H1 (cell line): ENCODE results near the gene CEACAM20. TPM values are rescaled to one million over a fixed set of nuclear protein-coding genes. Genes with fewer than 3 reads are reported as not detected.
A peak's percentile ranks its signal among the peaks of the same experiment; 100 is the strongest.

ENCODE experiments used
- CTCF ChIA-PET: fragments of 300-600 bp; sonication (Branson Sonifier 250); formaldehyde crosslinking; loops from one replicate; lab custom pipeline; 2021; ENCODE audit not compliant: partially characterized antibody; lab: Charles Lee
- POLR2A ChIA-PET: fragments of 300-600 bp; sonication (Branson Sonifier 250); formaldehyde crosslinking; loops from one replicate; lab custom pipeline; 2021; ENCODE audit warnings: inconsistent platforms; ENCODE audit not compliant: partially characterized antibody; lab: Charles Lee
- DNase-seq, 2 experiments: peaks; one replicate each; pipeline versions ENCODE4 v3.0.0 to v3.0.0-alpha.2; 2010 to 2022; ENCODE audit warnings: low spot score in 2 of 2, low read depth in 1 of 2, mixed read lengths in 1 of 2
- FAIRE-seq: peaks from 2 replicates; lab custom pipeline; 2011; peaks lifted over from hg19 to GRCh38; lab: Jason Lieb, UNC
- H2AFZ ChIP-seq: 2 replicates; pipeline ENCODE4 v1.8.1; 2012; ENCODE audit warnings: low read length, inconsistent platforms
- H2AK5ac ChIP-seq: 2 replicates; pipeline ENCODE4 v1.6.1; 2013; ENCODE audit warnings: low read depth, low read length
- H2BK120ac ChIP-seq: replicated peaks from 2 replicates; pipeline ENCODE3; 2013; ENCODE audit warnings: low read depth, low read length, inconsistent platforms
- H2BK12ac ChIP-seq: 2 replicates; pipeline ENCODE4 v1.6.1; 2013; ENCODE audit warnings: low read depth, low read length
- H2BK15ac ChIP-seq: 2 replicates; pipeline ENCODE4 v1.6.1; 2013; ENCODE audit warnings: low read length
- H2BK20ac ChIP-seq: 2 replicates; pipeline ENCODE4 v1.6.1; 2013; ENCODE audit warnings: low read length
- H2BK5ac ChIP-seq: 2 replicates; pipeline ENCODE4 v1.6.1; 2013; ENCODE audit warnings: low read depth, low read length
- H3K14ac ChIP-seq: 2 replicates; pipeline ENCODE4 v1.6.1; 2013; ENCODE audit warnings: inconsistent platforms; ENCODE audit not compliant: insufficient read length
- H3K18ac ChIP-seq: 2 replicates; pipeline ENCODE4 v1.6.1; 2013; ENCODE audit warnings: low read length; ENCODE audit errors: extremely low read depth
- H3K23ac ChIP-seq: 2 replicates; pipeline ENCODE4 v1.6.1; 2013; ENCODE audit warnings: inconsistent platforms; ENCODE audit not compliant: insufficient read length
- H3K23me2 ChIP-seq: 2 replicates; pipeline ENCODE4 v1.6.1; 2013; ENCODE audit warnings: low read depth, low read length
- H3K27ac ChIP-seq: 2 replicates; pipeline ENCODE4 v1.6.1; 2011; ENCODE audit warnings: low read depth, low read length, inconsistent platforms
- H3K27me3 ChIP-seq, 4 experiments: replicated peaks in 1 of 4; 1 replicate in 1 of 4; 2 replicates in 3 of 4; pipeline versions ENCODE4 v1.6.1 to v1.8.1; 2011 to 2013; ENCODE audit warnings: low read length in 3 of 4, mild to moderate bottlenecking in 3 of 4, inconsistent platforms in 2 of 4, mixed read lengths in 2 of 4, moderate library complexity in 1 of 4; ENCODE audit not compliant: control insufficient read depth in 3 of 4, insufficient read depth in 3 of 4; ENCODE audit errors: extremely low read depth in 1 of 4
- H3K36me3 ChIP-seq, 4 experiments: 2 replicates each; pipeline versions ENCODE4 v1.6.1 to v1.8.1; 2011 to 2013; ENCODE audit warnings: mild to moderate bottlenecking in 4 of 4, low read length in 3 of 4, moderate library complexity in 2 of 4, control low read depth in 1 of 4, inconsistent platforms in 1 of 4; ENCODE audit not compliant: insufficient read depth in 4 of 4, control insufficient read depth in 2 of 4
- H3K4ac ChIP-seq: replicated peaks from 2 replicates; pipeline ENCODE3; 2013; ENCODE audit warnings: low read length, low read depth, mixed read lengths, inconsistent platforms; ENCODE audit not compliant: insufficient read length
- H3K4me1 ChIP-seq, 4 experiments: replicated peaks in 1 of 4; 1 replicate in 1 of 4; 2 replicates in 3 of 4; pipeline versions ENCODE4 v1.6.1 to v1.8.1; 2011 to 2013; ENCODE audit warnings: low read length in 3 of 4, inconsistent platforms in 2 of 4, mixed read lengths in 1 of 4; ENCODE audit not compliant: insufficient read depth in 4 of 4, control insufficient read depth in 3 of 4
- H3K4me2 ChIP-seq, 2 experiments: 2 replicates each; pipeline versions ENCODE4 v1.6.1 to v1.8.1; 2011 to 2013; ENCODE audit warnings: low read depth in 2 of 2, low read length in 2 of 2, control low read depth in 1 of 2, inconsistent platforms in 1 of 2, mild to moderate bottlenecking in 1 of 2; ENCODE audit not compliant: insufficient read depth in 1 of 2
- H3K4me3 ChIP-seq, 4 experiments: fragments of 200-600, 300-600 bp in 1 of 4; sonication (generic), shearing (Covaris generic), sonication (Bioruptor Twin) in 1 of 4; 2 replicates each; pipeline versions ENCODE4 v1.5.1 to v1.8.1; 2011 to 2016; ENCODE audit warnings: low read length in 4 of 4, low read depth in 3 of 4, control low read depth in 2 of 4, inconsistent platforms in 2 of 4, mild to moderate bottlenecking in 2 of 4, mixed read lengths in 1 of 4, moderate library complexity in 1 of 4; ENCODE audit not compliant: insufficient read depth in 2 of 4; ENCODE audit errors: extremely low read depth in 1 of 4
- H3K56ac ChIP-seq: replicated peaks from 2 replicates; pipeline ENCODE3; 2013; ENCODE audit warnings: low read depth, mild to moderate bottlenecking, mixed read lengths, low read length, inconsistent platforms; ENCODE audit not compliant: insufficient read length
- H3K79me1 ChIP-seq: 2 replicates; pipeline ENCODE4 v1.6.1; 2013; ENCODE audit warnings: low read depth, low read length, control low read depth
- H3K79me2 ChIP-seq, 2 experiments: 2 replicates each; pipeline versions ENCODE4 v1.6.1 to v1.8.1; 2012 to 2013; ENCODE audit warnings: low read length in 2 of 2, mild to moderate bottlenecking in 2 of 2, inconsistent platforms in 1 of 2; ENCODE audit not compliant: insufficient read depth in 2 of 2, control insufficient read depth in 1 of 2
- H3K9ac ChIP-seq, 4 experiments: replicated peaks in 1 of 4; 1 replicate in 1 of 4; 2 replicates in 3 of 4; pipeline versions ENCODE4 v1.6.1 to v1.8.1; 2011 to 2013; ENCODE audit warnings: low read depth in 3 of 4, low read length in 3 of 4, control low read depth in 2 of 4, mild to moderate bottlenecking in 2 of 4, moderate library complexity in 2 of 4, inconsistent platforms in 1 of 4; ENCODE audit errors: extremely low read depth in 1 of 4
- H3K9me3 ChIP-seq, 2 experiments: 2 replicates each; pipeline versions ENCODE4 v1.6.1 to v1.8.1; 2012 to 2013; ENCODE audit warnings: mild to moderate bottlenecking in 2 of 2, moderate library complexity in 2 of 2, control low read depth in 1 of 2, inconsistent platforms in 1 of 2, low read depth in 1 of 2, low read length in 1 of 2, mixed read lengths in 1 of 2; ENCODE audit not compliant: insufficient read depth in 2 of 2
- H4K20me1 ChIP-seq, 2 experiments: replicated peaks in 1 of 2; 2 replicates each; pipeline versions ENCODE3 to v1.8.1; 2011 to 2013; ENCODE audit warnings: inconsistent platforms in 2 of 2, low read length in 2 of 2, mild to moderate bottlenecking in 1 of 2; ENCODE audit not compliant: insufficient read depth in 2 of 2, control insufficient read depth in 1 of 2
- H4K5ac ChIP-seq: 2 replicates; pipeline ENCODE4 v1.6.1; 2013; ENCODE audit warnings: low read length, low read depth, mixed read lengths, inconsistent platforms; ENCODE audit not compliant: insufficient read length
- H4K8ac ChIP-seq: 2 replicates; pipeline ENCODE4 v1.8.0; 2013; ENCODE audit warnings: mild to moderate bottlenecking, moderate library complexity, low read length, inconsistent platforms; ENCODE audit not compliant: insufficient read depth; ENCODE audit errors: extremely low read depth
- H4K91ac ChIP-seq: replicated peaks from 2 replicates; pipeline ENCODE3; 2013; ENCODE audit warnings: low read length, mixed read lengths, inconsistent platforms; ENCODE audit not compliant: insufficient read length
- EP300 ChIP-seq, 2 experiments: IDR thresholded peaks; 1 replicate in 1 of 2; 2 replicates in 1 of 2; pipeline ENCODE4 v1.6.1; 2011 to 2012; ENCODE audit warnings: low read depth in 2 of 2, low read length in 2 of 2, mild to moderate bottlenecking in 2 of 2, borderline replicate concordance in 1 of 2, inconsistent platforms in 1 of 2, moderate library complexity in 1 of 2
- KDM4A ChIP-seq: IDR thresholded peaks from one replicate; pipeline ENCODE4 v1.7.1; 2012; ENCODE audit warnings: low read depth, mild to moderate bottlenecking, moderate library complexity, low read length, inconsistent platforms; ENCODE audit not compliant: severe bottlenecking
- NRF1 ChIP-seq: IDR thresholded peaks from 2 replicates; pipeline ENCODE4 v1.6.1; 2011; ENCODE audit warnings: mild to moderate bottlenecking, low read depth, low read length, improper control_type of control experiment
- POU5F1 ChIP-seq: IDR thresholded peaks from 2 replicates; pipeline ENCODE4 v1.6.1; 2011; ENCODE audit warnings: low read depth, mild to moderate bottlenecking, low read length, moderate library complexity
- RAD21 ChIP-seq, 2 experiments: IDR thresholded peaks in 1 of 2; conservative IDR thresholded peaks in 1 of 2; 2 replicates each; pipeline ENCODE4 v1.6.1; 2011; ENCODE audit warnings: low read depth in 2 of 2, low read length in 2 of 2, improper control_type of control experiment in 1 of 2, inconsistent platforms in 1 of 2, mild to moderate bottlenecking in 1 of 2, moderate library complexity in 1 of 2
- SIX5 ChIP-seq: IDR thresholded peaks from 2 replicates; pipeline ENCODE4 v1.6.1; 2011; ENCODE audit warnings: mild to moderate bottlenecking, low read depth, low read length
- TAF1 ChIP-seq: IDR thresholded peaks from 2 replicates; pipeline ENCODE4 v1.6.1; 2011; ENCODE audit warnings: mild to moderate bottlenecking, low read depth, low read length
- WGBS, 2 experiments: shearing (Covaris generic) in 1 of 2; methylation state at CpG; one replicate each; pipeline versions ENCODE4 v1.1.6 to v1.1.7; 2013 to 2015; ENCODE audit warnings: low lambda C conversion rate in 2 of 2, mixed read lengths in 2 of 2, inconsistent platforms in 1 of 2, low coverage in 1 of 2, missing lambda C conversion rate in 1 of 2; ENCODE audit not compliant: insufficient replicate concordance in 2 of 2, insufficient coverage in 1 of 2, insufficient read length in 1 of 2; ENCODE audit errors: extremely low coverage in 1 of 2, missing lambda C conversion rate in 1 of 2; 5-methylcytosine and 5-hydroxymethylcytosine counted together
- polyA plus RNA-seq, 7 experiments: library from polyadenylated mRNA; depleted of rRNA in 3 of 7; stranded (reverse) in 5 of 7; unstranded in 2 of 7; fragments of >200 nt in 5 of 7; fragments of 200-250 nt in 2 of 7; gene quantifications; 1 replicate in 5 of 7; 2 replicates in 1 of 7; 4 replicates in 1 of 7; pipeline versions ENCODE4 v1.2.1 to v1.2.3, GENCODE V29; 2011 to 2013; ENCODE audit warnings: missing spikeins in 2 of 7, mixed read lengths in 2 of 7
- total RNA-seq: library from RNA; stranded (reverse); fragmentation: NEBNext Ultra II Directional; extraction: Animal tissue kit (Norgen Biotek cat#: 25700); gene quantifications from 2 replicates; pipeline ENCODE4 v1.2.1, GENCODE V29; 2021
- TF ChIP-seq, protein P1 (sequence below), 3 experiments: IDR thresholded peaks; 1 replicate in 2 of 3; 2 replicates in 1 of 3; pipeline versions ENCODE4 v1.5.1 to v1.6.1; 2011; ENCODE audit warnings: low read length in 3 of 3, mild to moderate bottlenecking in 3 of 3, inconsistent platforms in 2 of 3, low read depth in 1 of 3, moderate library complexity in 1 of 3; ENCODE audit not compliant: insufficient read depth in 1 of 3; ENCODE audit errors: control extremely low read depth in 1 of 3

Gene CEACAM20
- total and polyA plus RNA-seq, 2 of the 8 experiments (the other 6 are each of a cell fraction or from before 2014, with no cell fraction given): not detected

- H4K5ac ChIP-seq: no peak overlapping the region
- no peaks in the 10 kb centered on the region for H3K79me1 ChIP-seq
- no peak overlapping the region for H2AK5ac ChIP-seq
- H3K9ac ChIP-seq: no peak overlapping the region
- no peak overlapping the region for H3K14ac ChIP-seq
- H3K27ac ChIP-seq: no peak overlapping the region
- WGBS, 2 experiments: 64% methylated on average over 13 of the region's 13 CpGs; no CpG with 5 or more reads in 1 of the 2 experiments
- H2BK12ac ChIP-seq: no peak overlapping the region
- H3K18ac ChIP-seq: no peak overlapping the region
- no peaks in the 10 kb centered on the region for H3K79me2 ChIP-seq
- no peaks in the 10 kb centered on the region for H4K20me1 ChIP-seq
- H3K23me2 ChIP-seq: no peaks in the 10 kb centered on the region; the same call in 1 of the 2 replicates
- no peak overlapping the region for H3K56ac ChIP-seq
- no peak overlapping the region for H2BK20ac ChIP-seq
- no peak overlapping the region for H4K8ac ChIP-seq
- H3K36me3 ChIP-seq: no peaks in the 10 kb centered on the region
- H3K4me3 ChIP-seq: no peak overlapping the region
- DNase-seq (peak in 1 of 2 experiments; percentile 80), FAIRE-seq (peak; percentile 97)
- H2BK120ac ChIP-seq: no peak overlapping the region
- POLR2A ChIA-PET: interaction anchor here (0.6 to 0.9 kb wide), 3 partner anchors 12 to 92 kb away, joined by 3 to 5 read pairs (median 3); no protein-coding TSS in a partner anchor
- H3K23ac ChIP-seq: no peak overlapping the region
- no peaks in the 10 kb centered on the region for H3K4me1 ChIP-seq
- H3K27me3 ChIP-seq: no peaks in the 10 kb centered on the region
- H2BK5ac ChIP-seq: no peak overlapping the region
- no peak overlapping the region for H3K4me2 ChIP-seq
- no peak overlapping the region for H4K91ac ChIP-seq
- H2AFZ ChIP-seq: no peak overlapping the region
- no peak overlapping the region for H2BK15ac ChIP-seq
- H3K9me3 ChIP-seq: no peaks in the 10 kb centered on the region
- CTCF ChIA-PET: interaction anchor here (0.5 to 3.3 kb wide), 61 partner anchors 9 to 878 kb away, joined by 3 to 126 read pairs (median 5); partner anchors contain the start of gene PVR
- H3K4ac ChIP-seq: no peak overlapping the region
- no peak for TF ChIP-seq POU5F1
- no peak for TF ChIP-seq TAF1
- no peak for TF ChIP-seq EP300 (IDR thresholded peaks at IDR 0.05; ENCODE audit: borderline replicate concordance in 1 of 2, low read depth in 2 of 2, low read length in 2 of 2)
- peak; percentile 80 to 89 for TF ChIP-seq RAD21 (IDR thresholded peaks at IDR 0.05 in 1 of 2, conservative IDR thresholded peaks at IDR 0.05 in 1 of 2; ENCODE audit: low read depth in 2 of 2, low read length in 2 of 2)
- no peak for TF ChIP-seq SIX5
- no peak for TF ChIP-seq KDM4A
- no peak for TF ChIP-seq NRF1
- TF ChIP-seq, protein P1, sequence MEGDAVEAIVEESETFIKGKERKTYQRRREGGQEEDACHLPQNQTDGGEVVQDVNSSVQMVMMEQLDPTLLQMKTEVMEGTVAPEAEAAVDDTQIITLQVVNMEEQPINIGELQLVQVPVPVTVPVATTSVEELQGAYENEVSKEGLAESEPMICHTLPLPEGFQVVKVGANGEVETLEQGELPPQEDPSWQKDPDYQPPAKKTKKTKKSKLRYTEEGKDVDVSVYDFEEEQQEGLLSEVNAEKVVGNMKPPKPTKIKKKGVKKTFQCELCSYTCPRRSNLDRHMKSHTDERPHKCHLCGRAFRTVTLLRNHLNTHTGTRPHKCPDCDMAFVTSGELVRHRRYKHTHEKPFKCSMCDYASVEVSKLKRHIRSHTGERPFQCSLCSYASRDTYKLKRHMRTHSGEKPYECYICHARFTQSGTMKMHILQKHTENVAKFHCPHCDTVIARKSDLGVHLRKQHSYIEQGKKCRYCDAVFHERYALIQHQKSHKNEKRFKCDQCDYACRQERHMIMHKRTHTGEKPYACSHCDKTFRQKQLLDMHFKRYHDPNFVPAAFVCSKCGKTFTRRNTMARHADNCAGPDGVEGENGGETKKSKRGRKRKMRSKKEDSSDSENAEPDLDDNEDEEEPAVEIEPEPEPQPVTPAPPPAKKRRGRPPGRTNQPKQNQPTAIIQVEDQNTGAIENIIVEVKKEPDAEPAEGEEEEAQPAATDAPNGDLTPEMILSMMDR (IDR thresholded peaks at IDR 0.05; ENCODE audit: control extremely low read depth in 1 of 3, insufficient read depth in 1 of 3, low read depth in 1 of 3, low read length in 3 of 3): peak in 2 of 3 experiments; percentile 62 to 82; a peak in 3 of 4 replicates
Measured at GRCh38 chr19:44570984-44571684, 41.7 kb upstream of the CEACAM20 start.
